ENCODE results near the gene SAPCD2.

DNA sequence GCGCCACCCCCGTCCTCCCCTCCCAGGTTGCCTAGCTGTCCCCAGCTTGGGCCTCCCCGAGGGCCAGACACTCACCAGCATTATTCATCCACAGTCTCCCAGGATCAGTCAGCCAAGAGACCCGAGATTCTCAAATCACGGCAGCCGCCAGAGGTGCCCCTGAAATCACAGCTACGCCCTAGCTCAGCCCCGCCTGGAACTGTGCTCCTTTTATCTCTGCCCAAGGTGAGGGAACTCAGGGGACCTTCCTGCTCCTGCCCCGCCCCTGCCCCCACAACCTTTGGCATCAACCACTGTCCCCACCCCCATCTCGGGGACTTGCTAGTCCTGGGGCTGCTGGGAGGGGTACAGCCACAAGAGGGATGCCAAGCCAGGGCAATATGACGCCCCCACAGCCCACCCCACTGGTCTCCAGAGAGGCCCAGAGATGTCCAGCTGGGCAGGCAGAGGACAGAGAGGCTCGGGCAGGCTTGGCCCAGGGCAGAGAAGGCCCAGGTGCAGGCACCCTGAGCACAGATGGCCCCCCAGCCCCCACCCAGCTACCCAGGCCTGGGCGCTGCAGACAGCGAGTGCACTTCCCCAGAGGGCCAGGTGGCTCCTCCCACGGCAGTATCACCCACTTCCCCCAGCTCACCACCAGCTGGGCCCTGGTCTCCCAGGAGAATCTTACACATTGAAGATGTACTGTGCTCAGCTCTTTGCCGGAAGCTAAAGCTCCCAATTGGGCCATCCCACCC lies 38.3 kb downstream of the SAPCD2 start, which contains the start of gene FUT7:
- TF ChIP-seq CTCF (IDR thresholded peaks at IDR 0.05): no peak
- TF ChIP-seq POLR2A (IDR thresholded peaks at IDR 0.05): no peak

Measured in prostate gland (tissue), 2 donors.